Activated effector memory CD4-positive, alpha-beta T cell treated with Interleukin-2 at 50 U/mL for 16 hours (primary cell): ENCODE measurements around the gene ARHGAP6.
"Not testable (repeated sequence)": the region's sequence is repeated elsewhere in the genome, so short reads cannot be mapped to it uniquely, and the experiment has no call there.

Experiments used
- DNase-seq: peaks from one replicate; pipeline ENCODE4 v3.0.0-alpha.2; 2020

The ARHGAP6 gene

DNA sequence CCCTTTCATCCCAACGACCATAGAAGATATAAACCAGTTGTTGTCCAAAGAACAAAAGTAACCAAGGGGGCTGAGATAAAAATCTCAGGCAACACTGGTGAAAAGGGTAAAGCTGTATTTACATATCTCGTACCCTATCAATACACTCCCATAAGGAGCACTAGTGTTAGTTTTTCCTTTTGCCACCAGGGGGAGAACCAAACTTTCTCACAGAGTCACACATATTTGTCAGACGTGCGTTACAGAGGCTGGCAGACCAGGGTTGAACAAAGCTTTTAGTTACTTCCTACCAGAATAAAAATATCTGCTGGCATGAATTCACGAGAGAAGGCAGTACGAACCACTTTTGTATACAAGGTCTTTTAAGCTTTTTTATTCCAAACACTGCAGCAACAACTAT, 284.3 kb downstream of the ARHGAP6 start:
- DNase-seq: no peak

DNA sequence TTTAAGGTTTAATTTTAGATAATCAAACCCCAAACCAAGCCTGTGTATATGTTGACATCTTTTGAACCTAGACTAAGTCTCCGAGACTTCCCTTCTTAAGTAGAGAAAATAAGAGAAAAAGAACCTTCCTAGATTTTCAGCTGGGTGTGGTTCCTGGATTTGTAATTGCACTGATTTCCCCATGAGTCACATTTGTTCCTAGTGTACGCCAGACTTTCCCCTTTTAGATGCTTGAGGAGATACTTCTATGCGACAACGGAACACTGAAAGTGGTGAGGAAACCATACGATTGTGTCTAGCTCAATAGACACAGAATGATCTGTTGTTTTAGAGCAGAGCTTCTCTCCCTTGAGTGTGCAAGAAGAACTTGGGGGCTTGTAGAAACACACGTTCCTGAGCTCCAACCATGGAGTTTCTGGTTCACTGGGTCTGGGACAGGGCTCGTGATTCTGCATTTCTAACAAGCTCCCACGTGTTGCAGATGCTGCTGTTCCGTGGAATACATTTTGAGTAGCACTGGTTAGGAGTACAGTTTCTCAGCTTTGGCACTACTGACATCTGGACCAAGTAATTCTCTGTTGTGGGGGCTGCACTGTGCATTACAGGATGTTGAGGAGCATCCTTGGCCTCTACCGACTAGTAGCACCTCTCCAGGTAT, 285.4 kb downstream of the ARHGAP6 start:
- DNase-seq: no peak

DNA sequence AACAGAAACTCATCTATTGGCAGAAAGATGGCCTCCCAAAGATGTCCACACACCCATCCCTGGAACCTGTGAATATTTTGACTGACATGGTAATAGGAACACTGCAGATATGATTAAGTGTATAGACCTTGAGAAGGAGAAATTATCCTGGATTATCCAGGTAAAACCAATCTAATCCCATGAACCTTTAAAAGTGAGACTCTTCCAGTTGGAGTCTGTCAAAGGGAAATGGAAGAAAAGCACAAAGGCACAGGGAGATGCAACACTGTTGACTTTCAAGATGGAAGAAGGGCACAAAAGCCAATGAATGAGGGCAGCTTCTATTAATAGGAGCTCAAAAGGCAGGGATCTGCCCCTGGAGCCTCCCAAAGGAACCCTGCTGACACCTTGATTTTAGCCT, 289.6 kb downstream of the ARHGAP6 start:
- no peak for DNase-seq

DNA sequence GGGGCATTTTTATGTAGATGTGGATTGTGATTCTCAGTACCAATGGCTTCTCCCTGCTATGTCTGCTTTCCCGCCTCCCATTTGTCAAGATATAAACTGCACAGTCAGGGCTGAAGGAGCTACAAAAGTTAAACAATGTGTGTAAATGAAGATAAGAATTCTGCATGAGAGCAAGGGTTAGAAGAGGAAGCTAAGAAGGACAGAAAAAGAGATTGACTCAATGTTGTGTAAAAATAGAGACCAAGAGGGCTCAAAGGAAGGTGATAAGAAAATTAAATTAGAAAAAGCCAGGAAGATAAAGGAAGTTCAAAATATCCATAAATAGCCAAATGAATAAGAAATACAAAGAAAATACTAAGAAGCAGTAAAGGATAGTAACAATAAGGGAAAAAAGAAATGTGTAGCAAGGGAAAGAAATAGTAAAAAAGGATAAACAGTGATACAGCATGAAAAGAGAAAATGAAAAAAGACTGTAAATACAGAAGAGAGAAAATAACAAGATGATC, 290.1 kb downstream of the ARHGAP6 start:
- no peak for DNase-seq

DNA sequence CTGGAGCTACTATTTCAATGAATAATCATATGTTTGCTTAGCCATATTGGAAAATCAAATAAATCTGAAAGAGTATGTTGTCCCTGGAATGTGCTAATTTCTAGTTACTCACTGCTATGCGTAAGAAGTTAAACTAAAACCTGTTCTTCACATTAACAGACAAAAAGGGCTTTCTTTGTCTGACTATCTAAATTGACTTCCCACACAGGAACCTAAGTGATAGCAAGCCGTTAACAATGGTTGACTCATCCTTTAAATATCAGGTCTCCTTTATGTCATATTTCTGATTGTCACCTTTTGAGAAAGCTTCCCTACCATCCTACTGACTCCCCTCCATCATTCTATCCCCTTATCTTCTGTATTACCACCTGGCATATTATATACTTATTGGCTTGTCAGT, 291.1 kb downstream of the ARHGAP6 start:
- DNase-seq: no peak

DNA sequence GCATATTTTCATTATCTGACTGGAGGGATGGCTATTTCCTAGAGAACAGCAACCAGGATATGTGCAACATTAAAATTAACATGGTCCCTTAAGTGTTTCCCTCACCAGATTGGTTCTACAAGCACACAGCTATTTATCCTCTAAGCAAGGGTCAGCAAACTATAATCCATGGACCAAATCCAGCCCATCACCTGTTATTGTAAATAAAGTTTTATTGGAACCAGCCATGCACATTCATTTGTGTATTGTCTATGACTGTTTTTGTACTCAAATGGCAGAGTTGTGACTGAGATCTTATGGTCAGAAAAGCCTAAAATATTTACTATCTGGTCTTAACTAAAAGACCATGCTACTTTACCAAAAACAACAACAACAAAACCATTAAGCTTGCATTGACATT, 294.6 kb downstream of the ARHGAP6 start:
- DNase-seq: no peak

DNA sequence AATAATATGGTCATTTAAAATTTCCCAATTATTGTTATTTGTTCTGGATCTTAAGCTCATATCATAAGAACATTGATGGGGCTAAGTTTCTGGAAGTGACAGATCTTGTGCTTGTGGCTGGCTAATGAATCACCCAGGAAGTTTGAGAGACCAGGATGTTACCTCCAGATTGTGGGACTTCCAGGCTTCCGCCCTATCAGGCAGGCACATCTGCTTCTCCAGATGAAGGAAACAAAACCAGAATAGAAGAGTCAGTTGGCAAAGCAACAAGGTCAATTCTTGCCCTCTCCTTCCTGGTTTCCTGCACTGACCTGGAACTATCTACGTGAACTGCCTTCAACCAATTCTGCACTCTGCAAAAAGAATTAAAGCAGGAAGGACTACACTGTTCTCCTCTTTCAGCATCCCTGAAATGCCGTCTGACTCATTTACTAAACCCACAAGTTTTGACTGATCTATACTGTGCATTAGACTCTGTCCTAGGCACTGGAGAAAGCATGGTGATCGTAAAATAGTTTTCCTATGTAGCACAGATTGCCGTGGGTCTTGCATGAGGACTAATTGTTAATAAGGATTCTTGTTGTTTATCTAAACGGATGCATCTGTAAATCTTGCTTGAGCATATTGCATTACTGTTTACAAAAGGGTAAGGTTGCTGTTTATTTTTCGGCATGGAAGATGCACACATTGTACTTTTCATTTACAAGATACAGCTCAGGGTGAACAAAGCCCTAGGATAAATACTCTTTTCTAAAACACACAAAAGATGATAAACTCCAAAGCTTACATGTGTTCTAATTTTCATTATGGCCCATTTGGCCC, 297.9 kb downstream of the ARHGAP6 start:
- no peak for DNase-seq

DNA sequence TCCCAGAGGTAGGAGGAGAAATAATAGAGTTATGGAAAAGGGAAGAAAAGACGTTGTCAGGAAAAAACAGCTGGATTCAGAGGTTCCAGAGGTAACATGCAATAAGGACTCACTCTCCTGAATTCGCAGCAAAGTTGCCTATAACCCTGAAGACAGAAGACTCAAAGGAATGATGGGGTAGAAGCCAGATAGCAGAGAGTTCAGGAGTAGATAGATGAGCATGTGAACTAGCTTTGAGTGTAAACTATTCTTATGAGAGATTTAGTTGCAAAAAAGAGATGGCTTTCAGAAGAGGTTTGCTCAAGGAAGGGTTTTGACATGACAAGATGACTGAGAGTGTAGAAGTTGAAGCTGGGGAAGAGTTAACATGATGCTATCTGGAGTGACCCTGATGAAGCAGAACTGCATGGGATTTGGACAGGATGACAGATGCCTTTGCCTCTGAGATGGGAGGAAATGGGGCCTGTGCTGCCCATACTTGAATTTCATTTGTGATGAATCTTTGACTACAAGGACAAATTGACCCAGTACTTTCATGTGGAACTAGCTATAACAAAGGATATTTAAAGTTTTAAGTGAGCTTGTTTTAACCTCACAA, 298.6 kb downstream of the ARHGAP6 start:
- no peak for DNase-seq

DNA sequence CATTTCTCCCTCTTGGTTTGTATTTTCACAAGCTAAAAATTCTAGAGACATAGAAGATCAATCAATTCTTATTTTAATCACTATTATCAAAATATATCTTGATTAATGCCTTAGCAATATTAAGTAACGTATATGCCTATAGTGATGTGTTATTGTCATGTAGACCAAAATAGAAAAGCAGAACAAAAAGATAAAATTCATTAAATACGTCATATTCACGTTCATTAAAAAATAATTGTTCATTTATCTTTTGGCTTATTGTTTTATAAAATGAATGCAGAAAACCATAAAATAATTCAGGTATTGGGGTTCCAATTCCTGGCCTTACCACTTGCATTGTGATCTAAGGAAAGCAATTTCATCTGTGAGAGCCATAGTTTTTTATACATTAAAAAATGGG, 300.3 kb downstream of the ARHGAP6 start:
- DNase-seq: no peak

DNA sequence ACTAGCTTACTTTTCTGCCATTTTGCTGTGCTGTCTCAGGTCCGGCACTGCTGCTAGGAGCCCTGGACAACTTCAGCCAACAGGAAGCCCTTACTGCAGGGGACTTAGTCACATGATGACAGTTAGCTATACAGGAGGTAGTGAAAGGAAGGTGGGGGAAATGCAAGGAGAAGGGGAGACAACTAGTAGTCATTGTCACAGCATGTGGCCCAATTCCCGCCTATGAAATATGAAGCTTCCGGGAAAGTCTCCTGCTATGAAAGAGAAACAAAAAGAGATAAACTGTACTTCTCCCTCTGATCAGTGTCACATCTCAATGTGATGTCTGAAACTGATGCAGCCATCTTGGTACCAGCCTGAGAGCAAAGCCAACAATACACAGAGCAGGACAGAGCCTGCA, 300.9 kb downstream of the ARHGAP6 start:
- no peak for DNase-seq

DNA sequence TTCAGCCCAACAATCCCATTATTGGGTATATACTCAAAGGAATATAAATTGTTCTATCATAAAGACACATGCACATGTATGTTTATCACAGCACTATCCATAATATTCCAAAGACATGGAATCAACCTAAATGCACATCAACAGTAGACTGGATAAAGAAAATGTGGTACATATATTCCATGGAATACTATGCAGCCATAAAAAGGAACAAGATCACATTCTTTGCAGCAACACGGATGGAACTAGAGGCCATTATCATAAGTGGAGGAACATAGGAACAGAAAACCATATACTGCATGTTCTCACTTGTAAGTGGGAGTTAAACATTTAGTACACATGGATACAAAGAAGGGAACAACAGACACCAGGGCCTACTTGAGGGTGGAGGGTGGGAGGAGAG, 301.9 kb downstream of the ARHGAP6 start:
- not testable (repeated sequence) for DNase-seq

DNA sequence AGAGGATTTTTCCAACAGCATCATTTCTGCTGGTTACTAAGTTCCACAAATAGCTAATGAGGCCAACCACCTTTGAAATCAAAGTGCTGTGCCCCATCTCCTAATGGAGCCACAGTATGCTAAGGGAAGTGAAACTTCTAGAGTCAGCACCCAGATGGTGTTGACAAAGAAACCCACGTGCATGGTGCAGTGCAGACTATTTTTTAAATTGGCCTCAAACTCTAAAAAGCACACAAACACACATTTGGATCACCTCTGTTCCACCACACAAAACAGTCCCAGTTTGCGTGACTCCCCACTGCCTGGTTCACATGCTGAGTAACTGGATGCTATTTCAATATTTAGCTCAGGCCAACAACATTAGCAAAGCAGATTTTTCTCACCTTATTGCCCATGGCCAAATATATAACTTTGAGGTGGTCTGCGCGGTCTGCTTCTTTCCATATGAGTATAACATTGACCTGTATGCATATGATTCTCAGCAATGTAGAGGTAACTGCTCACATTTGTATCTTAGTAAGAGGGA, 302.6 kb downstream of the ARHGAP6 start:
- DNase-seq: no peak

DNA sequence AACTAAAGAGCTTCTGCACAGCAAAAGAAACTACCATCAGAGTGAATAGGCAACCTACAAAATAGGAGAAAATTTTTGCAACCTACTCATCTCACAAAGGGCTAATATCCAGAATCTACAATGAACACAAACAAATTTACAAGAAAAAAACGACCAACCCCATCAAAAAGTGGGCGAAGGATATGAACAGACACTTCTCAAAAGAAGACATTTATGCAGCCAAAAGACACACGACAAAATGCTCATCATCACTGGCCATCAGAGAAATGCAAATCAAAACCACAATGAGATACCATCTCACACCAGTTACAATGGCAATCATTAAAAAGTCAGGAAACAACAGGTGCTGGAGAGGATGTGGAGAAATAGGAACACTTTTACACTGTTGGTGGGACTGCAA, 304.1 kb downstream of the ARHGAP6 start:
- DNase-seq: not testable (repeated sequence)

DNA sequence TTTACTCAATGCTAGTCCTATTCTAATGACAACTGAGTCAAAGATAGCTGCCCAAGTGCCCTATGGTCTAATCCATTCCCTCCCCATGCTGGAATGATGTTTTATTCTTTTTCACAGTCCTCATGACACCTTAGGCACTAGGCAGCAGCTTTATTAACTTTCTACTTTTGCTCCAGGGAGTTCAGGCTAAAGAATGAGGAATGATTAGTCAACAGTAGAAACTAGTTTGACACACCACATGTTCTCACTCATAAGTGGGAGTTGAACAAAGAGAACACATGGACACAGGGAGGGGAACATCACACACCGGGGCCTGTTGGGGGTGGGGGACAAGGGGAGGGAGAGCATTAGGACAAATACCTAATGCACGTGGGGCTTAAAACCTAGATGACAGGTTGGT, 309.8 kb downstream of the ARHGAP6 start:
- DNase-seq: not testable (repeated sequence)

DNA sequence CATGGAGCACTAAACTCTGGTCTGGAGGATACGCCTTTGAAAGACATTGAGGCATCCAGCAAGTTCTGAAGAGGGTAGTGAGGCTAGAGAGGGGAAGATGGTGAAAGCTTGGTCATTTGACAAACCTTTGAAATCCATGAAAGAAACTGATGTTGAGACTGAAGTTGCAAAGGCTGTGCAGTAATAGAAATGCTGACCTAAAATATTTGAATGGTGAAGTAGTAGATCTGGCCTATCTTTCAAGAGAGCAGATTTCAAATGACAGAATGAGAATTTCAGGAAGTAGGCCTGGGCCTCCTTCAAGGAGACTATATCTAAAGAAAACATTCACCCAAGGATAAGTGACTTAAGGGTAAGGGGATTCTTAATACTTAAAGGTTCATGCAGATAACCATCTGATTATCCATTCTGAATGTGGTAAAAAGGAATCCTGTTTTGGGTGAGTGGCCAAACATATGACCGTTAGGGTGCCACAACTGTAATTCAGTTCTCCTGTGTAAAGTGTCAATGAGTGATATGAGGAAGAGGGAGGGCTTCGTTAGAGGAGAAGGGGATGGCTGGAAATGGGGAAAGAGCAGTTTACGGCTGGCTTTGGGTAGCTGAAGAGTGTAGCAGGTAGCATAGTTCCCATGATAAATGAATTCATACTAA, 310.3 kb downstream of the ARHGAP6 start:
- DNase-seq: no peak

DNA sequence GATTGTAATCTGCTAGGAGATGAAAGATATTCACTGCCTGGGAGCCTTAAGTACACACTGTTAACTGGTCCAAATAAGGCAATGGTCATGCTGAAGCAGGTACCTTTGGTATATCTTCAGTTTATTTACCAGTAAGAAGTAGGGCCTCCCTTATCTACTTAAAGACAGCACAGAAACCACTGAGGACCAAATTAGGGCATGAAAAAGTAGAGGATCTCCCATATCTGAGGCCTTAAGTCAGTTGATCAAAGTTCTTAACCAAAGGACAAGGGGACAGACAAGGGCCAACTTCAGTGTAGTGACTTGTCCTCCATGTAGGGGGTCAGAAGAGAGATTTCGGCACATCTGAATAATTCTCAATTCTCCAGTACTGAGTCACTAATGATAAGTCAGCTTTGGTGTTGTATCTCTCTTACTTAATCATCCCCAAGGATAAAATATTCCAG, 313.4 kb downstream of the ARHGAP6 start:
- no peak for DNase-seq

DNA sequence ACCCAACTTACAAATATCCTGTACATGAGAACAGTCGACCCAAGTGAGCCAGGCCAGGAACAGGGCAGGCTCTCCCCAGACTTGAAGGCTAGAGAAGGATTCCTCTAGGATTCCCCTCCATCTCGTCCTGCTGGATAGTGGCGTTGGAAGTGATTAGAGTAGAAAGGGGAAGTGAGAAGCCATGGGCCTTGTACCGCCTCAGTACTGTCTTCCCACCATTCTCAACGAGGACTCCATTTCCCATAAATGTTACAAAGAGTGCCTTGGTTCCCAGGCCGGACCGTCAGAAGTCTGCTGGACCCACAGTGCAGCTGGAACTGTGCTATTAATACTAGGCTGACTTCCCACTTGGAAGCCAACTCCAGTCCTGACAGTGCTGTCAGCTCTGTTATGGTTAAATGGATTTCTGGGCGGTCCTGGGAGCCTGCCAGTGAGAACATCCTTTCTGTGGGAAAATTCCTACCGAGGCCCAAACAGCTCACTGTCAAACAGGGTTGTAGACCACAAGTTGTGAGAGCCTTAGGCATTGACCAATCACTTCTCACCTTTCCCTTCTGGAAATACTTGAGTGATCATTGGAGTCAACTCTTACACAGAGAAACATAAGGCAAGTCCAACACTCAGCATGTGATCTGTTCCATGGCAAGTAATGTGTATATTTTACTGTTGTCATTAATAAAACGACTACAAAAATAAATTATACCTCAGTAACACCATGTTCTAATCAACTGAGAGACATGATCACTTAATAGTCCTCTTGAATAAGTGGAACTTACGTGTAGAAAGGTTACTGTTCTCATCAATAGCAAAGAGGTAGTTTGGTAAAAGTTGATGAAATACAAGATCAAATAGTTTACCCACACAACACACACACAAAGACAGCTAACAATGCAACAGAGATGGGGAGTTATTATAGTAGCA, 314.1 kb downstream of the ARHGAP6 start:
- no peak for DNase-seq

DNA sequence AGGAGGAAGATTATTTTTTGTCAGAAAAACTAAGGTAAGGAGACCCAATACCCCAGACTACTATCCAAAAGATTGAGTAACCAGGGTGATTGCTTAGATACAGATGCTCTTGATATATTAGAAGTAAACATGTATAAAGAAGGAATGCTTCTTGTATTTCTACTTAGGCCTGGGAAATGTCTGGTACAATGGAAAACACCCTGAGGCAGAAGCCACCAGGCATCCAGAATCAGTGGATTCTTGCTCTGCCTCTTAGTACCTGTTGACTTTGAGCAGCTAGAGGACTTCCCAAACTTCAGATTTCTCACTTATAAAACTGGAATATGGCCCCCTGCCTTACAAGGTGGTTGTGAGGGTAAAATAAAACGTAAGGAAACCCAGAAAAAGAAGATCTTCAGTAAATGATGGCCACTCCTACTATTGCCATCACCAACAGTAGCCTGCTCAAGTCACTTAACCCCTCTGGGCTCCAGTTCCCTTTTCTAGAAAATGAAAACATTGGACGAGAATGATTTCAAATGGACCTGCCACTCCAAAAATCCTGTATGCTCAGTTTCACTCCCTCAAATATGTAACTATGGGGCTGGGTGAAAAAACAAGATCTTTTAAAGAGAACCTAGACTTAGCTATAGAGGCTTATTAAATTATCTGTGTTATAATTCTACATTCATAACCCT, 315.9 kb downstream of the ARHGAP6 start:
- DNase-seq: no peak

DNA sequence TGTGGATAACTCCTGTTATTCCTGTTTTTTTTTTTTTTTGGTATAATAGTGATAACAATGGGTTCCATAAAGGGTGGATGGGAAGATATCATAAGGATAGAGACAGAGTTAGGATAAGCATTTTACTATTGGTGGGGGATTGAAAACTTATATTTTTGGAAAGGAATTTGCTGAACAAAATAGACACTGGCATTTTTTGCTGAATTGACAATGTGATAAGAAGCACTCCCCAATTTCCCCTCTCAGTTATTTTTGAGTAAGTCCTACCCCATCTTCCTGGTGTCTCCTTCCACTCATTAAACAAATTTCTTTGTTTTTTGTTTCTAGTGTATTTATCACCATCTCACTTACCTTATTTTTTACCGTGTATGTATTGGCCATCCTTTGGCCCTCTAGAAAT, 316.7 kb downstream of the ARHGAP6 start:
- no peak for DNase-seq

DNA sequence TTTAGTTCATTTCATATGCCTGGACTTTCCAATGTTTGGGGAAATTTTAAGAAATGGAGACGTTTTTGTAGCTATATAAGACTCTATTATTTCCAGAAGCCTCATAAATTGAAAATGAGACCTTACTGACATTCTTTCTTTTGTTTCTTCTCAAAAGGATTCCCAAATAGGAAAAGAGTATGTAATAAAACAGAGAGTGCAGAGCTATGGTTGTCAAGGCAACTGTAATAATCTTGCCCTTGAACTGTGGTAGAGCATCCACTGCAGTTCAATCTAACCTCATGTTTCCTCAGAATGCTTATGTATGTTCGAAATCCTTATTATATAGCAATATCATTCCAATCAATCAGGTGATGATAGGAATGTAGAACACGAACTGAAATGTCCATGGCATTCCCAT, 318.4 kb downstream of the ARHGAP6 start:
- DNase-seq: no peak

DNA sequence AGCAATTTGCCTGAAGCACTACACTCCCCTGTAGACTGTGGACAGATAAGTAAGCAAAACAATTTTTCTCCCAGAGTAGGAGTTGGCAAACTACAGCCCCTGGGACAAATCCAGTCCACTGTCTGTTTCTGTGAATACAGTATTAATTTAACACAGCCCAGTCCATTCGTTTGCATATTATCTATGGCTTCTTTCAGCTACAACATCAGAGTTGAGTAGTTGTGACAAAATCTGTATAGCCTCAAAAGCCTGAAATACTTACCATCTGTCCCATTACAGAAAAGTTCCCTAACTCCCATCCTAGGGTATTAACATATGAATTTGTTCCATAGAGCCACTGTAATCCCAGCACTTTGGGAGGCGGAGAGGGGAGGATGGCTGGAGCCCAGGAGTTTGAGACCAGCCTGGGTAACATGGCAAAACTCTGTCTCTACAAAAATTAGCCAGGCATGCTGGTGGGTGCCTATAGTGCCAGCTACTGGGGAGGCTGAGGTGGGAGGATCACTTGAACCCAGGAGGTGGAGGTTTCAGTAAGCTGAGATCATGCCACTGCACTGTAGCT, 319.5 kb downstream of the ARHGAP6 start:
- DNase-seq: no peak
